ENCODE measurements around the gene FANCB.

Gene FANCB

GRCh38 chrX:14832151-14832550 lies 40.7 kb downstream of the FANCB start:
- DNase-seq = no peak

DNA sequence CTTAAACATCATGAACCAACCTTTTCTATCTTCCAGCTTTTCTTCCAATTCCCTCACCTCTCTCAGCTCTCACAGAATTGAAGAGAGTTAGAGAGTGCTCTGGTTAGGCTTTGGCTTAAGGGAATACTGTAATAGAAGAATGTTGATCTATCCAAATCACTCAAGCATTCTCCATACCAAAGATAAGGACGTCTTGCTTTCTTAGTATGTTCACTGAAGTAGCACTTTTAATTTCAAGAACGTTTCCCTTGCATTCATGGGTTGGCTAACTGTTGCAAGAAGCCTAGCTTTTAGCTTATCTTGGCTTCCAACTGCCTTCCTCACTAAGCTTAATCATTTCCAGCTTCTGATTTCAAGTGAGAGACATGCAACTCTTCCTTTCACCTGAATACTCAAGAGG lies 43.2 kb downstream of the FANCB start:
- no peak for DNase-seq

DNA sequence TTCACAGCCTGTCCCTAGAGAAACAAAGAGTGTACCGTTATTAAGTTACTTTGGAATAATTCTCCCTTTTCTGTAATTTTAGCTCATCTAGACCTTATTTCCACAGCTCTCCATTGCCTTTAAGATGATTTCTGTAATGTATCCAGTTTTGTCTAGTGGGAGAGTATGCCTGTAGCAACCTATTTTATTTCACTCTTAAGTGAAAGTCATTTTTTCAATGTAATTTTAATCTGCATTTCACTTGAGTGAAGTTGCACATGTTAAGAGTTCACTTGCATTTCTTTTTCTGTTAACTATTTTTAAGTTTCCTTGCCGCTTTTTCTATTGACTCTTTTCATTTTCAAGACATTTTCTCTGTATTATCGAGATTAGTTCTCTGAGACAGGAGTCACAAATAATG lies 46.5 kb downstream of the FANCB start:
- no peak for DNase-seq

DNA sequence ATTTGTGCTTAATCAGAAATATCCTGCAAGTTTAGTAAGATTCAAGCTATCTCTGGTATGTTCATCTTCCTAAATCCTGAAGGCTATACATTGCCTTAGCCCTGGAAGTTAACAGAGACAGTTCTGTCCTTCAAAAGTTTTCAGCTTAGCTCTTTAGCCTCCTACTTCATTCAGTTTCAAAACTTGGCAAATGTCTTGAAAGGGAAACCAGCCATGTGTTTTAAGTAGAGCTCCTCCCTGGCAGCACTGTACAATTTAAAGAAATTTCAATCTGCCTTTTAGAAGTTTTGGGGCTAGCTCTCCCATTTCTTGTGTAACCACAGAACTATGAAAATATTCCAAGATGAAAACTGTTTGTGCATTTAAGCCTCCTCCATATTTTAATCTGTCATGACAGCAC lies 47.0 kb downstream of the FANCB start:
- no peak for DNase-seq

DNA sequence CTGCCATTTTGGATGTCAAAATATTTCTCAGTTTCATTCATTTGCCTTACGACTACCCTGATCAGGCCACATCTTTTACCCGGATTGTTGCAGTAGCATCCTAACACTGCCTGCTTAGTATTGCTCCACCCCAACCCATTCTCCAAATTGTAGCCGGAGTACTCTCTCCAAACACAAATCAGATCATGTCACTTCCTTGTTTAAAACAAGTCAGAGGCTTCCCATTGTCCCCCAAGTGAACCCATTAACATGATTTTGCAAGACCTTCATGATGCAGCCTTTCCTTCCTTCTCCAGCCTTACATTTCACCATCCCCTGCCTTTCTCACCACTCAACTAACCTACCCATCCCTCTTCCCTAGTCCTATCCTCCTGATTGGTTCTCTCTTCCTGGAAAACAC lies 53.1 kb downstream of the FANCB start:
- no peak for DNase-seq

- DNase-seq = no peak
Measured at GRCh38 chrX:14817571-14817970, 55.3 kb downstream of the FANCB start.

- DNase-seq = no peak
Measured at GRCh38 chrX:14802943-14803710, 69.7 kb downstream of the FANCB start.

GRCh38 chrX:14801136-14801535 lies 71.7 kb downstream of the FANCB start:
- DNase-seq = no peak

DNA sequence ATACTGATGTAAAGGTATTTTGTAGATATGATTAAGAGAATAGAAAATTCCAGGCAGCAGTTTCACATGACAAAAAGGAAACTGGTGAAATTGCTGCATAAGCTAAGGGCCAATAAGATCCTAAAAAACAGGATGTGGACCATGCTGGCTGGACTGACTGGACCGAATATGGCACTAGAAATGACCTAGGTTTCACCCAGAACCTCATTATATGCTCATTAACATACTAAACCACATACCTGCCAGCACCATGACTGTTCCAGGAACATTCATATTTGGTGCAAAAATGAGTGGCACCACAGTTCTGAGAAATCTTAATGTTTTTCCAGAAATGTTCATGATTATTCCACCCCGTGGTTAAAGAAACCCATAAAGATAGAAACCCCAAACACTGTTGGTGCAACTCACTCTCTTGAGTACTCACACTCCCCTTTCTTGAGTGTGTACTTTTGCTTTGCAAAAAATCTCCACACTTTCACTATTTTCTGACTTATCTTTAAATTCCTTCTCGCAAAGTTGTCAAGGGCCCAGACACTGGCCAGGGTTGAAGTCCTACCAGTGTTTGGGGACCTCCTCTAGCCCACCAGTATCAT lies 74.0 kb downstream of the FANCB start:
- DNase-seq = no peak

Measured in CD4-positive, alpha-beta T cell treated with Interleukin-10 for 1 hour (primary cell).